Hematopoietic multipotent progenitor cell (in vitro differentiated cells): ENCODE results near the gene RNF182. TPM values are rescaled to one million over a fixed set of nuclear protein-coding genes. Genes with fewer than 3 reads are reported as not detected.
"Not testable (repeated sequence)": the region's sequence is repeated elsewhere in the genome, so short reads cannot be mapped to it uniquely, and the experiment has no call there.

Source experiments
- DNase-seq, 3 donors: peaks; one replicate each; pipeline ENCODE4 v3.0.0-alpha.2; 2011 to 2015; ENCODE audit warnings: low read depth in 2 of 3, low spot score in 2 of 3
- total RNA-seq: library from RNA; depleted of rRNA; stranded (reverse); fragments of >200 nt; gene quantifications from one replicate; pipeline ENCODE4 v1.2.3, GENCODE V29; 2012

The RNF182 gene
- total RNA-seq, 1 donor = 0.27 TPM

DNA sequence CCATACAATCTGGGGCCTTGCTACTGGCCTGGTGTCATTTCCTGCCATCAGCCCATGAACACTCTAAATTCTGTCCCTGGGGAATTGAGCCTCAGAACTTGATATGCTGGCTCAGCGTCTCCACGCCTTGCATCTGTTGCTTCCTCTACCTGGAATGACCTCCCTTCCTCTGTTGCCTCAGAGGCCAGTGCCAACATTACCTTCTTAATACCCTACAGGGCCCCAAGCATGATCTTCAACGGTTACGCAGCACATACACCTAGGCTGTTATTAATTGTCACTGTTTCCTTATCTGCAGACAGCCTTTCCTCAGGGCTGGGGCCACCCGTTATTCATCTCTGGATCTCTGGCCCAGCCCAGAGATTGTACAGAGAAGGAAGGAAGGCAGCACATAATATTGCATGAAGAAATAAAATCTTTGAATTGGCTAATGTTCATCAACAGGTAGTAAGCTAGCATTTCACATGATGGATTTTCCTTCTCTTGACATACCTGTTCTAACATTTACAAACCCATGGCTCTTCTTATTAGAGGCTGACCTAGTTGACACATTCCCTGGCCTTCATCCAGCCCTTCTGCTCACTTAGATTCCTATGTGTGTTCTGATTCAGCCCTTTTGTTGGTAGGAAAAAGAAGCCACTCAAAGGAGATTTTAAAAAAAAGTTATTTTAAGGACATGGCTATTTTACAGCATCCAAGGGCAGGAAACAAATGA lies 8.4 kb upstream of the RNF182 start:
- no peak for DNase-seq

DNA sequence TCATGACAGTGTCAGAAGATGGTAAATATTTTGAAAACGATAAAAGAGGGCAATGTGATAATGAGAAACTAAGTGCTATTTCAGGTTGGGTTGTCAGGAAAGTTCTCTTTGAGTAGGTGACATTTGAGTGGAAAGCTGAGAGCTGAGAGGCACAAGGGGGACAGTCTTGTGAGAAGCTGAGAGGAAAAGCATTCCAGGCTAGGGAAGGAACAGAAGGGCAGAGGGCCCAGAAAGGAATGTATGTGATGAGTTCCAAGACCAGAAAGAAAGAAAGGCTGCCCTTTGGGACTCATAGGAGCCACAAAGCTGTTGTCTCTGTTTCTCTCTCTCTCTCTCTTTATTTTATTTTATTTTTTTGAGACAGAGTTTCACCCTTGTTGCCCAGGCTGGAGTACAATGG lies 7.6 kb upstream of the RNF182 start:
- DNase-seq = no peak

DNA sequence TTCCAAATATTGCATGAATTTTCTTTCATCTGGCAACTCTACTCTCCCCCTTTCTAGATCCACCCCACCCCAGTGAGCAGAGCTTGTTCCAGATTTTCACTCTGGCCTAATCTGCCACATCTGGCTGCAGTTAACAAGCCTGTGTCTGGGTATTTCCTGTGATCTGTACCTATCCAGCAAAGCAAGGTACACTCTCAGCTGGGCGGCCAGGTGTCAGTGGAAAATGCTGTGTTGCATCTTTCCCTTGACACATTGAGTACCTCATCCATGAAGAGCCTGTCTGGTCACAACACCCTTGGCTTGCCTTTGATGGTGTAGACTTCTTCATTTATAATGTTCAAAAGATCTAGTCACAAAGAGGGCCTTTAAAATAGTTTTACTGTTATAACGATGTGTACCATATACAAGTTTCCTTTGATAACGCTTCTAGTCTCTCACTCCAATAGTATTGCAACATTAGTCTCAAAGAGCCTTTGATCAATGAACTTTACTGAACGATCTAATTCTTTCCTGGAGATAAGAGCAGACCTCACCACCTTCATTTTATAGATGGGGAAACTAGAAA lies 6.0 kb upstream of the RNF182 start:
- DNase-seq = no peak

DNA sequence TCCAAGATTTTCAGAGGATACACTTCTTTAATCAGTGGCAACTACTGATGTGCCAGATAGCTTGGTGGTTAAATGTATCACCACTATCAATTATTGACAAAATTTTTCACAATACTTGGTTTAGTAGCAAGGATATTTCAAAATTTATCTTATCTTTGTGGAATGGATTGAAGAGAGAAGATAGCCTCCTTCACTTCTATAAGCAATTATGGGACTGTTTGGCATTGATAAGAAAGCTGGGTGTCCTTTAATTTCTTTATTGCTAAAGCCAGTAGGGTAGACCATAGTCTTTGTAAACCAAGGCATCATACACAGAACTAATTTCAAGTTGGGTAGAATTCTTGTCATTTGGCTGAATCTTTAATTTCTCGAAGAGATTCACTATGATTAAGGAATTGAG lies 4.9 kb upstream of the RNF182 start:
- no peak for DNase-seq

DNA sequence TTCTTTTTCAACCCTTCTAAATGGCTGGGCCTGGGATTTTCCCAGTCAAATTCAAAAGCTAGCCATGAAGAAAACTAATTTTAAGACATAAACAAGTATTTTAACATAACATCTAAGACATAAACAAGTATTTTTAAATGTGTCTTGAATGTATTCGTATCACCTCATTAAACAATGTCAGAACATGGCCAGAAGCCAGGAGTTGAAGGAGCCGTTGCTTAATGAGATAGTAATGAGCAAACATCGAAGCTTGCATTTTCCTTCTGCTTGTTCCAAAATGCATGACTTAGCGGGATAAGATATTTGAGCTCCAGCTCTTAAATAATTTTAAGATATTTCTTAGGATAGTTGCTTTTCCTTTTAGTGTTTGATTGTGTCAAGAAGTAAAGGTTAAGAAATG lies 4.2 kb upstream of the RNF182 start:
- no peak for DNase-seq

DNA sequence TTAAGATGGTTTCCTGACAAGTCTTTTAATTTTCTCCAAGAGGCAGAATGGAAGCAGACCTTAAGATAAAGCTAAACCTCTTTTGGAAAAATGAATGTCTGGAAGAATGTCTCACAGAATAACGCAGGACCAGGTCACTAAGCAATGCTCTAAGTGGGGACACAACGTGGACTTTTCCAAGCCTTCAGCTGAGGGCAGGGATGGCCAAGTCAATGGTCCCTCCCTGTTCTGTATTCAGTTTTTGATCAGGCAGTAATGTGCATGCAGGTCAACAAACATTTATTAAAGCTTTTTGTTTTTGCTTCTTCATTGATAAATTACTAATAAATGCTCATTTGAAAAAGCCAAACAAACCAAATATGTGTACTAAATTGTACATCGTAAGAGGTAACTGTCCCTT lies 2.0 kb upstream of the RNF182 start:
- no peak for DNase-seq

DNA sequence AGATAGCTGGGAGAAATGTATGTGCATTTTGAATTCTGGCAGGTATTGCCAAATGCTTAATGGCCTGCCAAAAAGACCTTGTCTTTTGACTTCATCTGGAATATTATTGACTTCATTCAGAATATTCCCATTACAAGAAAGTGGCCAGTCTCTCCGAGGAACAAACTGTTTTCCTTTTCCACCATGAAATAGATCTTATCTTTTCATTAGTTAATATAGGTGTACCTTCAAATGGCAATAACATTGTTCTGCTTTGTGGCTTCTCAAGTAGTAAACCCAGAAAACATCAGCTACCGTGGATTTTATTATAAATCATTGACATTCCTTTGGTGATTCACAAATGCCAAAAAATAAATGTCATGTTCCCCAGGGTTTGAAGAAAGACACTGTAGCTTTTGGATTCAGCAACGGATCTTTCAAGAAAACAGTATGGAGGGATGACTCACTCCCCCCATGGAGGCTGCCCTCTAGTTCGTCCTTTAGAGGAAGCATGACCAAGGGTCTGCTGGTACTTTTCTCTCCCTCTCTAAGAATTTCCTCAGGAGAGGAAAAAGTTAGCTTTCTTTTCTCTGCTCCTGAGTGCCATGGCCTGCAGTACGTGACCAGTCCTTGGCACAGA lies 1.1 kb upstream of the RNF182 start:
- peak in 1 of 3 donors; percentile 18 for DNase-seq

DNA sequence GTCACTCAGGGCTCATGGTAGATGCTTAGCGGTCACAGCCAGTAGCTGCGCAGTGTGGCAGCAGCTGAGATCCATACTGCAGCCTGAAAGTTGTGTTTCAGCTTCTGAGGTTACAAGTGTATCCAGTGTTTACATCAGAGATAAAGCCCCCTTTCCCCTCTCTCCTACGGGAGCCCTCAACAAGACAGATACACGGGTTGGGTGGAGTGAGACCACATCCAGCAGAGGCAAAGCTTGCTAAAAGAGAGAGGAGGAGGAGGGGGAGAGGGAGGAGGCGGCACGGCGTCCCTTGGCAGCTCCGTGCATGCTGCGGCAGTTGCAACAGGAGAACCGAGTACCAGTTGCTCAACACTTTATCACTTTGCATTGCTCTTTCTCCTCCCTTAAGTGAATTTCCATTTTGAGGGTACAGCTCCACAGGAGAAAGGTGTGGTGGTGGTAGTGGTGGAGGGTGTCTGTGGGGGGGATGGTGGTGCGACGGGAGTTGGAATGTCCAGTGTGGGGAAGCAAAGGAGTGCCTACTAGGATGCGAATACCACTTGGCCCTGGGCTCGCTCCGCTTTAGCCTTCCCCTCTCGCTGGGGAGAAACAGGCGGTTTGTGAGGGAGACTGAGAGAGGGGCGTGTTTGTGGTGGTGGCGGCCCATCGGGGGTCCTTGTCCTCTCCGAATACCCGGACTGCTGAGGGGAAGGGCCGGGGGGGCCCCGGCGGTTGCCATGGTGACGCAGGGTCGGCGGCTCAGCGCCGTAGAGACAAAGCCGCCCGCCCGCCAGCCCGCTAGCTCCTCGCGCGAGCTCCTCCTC lies 405 bp upstream of the RNF182 start:
- DNase-seq = peak in 2 of 3 donors; percentile 19 to 49

DNA sequence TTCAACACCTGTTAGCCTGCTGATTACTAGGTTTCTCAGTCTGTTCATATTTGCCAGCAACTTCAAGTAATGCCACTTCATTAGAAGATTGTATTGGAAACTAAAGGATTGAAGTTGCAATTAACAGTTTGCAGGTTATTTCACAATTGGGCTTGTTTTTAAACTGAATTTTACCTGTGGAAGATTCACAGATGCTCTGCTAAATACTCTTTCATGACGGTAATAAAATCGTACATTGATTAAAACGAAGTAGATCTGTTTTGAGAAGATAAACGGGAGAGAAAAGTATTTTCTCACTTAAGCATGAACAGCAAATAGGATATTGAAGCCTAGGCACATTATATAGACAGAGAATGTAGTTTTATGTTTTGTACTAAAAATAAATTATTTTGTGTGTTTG lies 1.6 kb downstream of the RNF182 start:
- DNase-seq = no peak

DNA sequence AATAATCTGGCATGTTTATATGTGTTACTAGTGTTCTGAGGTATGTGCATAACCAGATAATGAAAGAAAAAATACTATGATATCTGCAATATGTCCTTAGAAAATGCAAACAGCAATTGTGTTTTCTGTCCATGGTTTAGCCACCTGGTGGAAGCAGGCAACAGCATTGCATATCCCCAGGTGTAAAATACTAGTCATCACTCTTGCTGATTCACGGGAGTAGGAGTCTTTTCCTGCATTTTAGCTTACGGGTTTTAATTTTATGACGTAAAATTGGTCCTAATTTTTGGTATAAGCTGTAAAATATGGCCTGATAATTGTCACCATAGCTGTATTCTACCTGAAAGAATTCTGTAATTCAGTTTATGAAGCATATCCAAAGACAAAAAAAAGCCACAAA lies 2.5 kb downstream of the RNF182 start:
- DNase-seq = no peak

DNA sequence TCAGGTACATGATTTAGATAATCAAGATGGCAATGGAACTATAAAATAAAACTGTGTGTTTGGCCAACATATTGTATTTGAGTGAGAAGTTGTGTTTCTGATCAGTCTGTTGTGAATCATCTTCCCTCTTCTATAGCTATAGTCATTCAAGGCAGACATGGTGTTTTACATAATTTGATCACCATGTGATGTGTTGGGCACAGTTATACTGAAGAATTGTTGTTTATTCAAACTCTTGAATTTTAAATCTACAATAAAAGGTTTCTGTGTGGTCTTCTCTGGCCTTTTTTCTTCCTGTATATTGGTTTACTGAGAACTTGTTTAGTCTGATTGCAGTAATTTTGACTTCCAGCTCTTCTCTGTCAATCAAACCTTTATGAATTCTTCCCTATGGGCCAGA lies 4.4 kb downstream of the RNF182 start:
- DNase-seq = no peak

DNA sequence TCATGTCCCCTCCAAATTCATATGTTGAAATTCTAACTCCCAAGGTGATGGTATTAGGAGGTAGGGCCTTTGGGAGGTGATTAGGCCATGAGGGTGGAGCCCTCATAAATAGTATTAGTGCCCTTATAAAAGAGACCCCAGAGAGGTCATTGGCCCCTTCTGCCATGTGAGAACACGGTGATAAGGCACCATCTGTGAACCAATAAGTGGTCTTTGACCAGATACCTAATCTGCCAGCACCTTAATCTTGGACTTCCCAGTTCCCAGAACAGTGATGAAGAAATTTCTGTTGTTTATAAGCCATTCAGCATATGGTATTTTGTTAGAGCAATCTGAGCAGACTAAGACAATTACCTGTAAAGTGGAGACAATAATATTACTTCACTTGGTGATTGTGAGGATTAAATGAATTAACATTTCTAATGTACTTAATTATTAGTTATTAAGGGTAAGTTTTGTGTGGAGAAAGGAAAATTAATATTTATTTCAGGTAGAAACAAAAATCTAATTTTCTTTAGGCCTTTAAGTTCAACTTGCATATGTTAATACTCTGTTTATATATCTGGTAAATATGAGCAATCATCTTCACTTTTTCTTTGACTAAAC lies 7.1 kb downstream of the RNF182 start:
- no peak for DNase-seq

DNA sequence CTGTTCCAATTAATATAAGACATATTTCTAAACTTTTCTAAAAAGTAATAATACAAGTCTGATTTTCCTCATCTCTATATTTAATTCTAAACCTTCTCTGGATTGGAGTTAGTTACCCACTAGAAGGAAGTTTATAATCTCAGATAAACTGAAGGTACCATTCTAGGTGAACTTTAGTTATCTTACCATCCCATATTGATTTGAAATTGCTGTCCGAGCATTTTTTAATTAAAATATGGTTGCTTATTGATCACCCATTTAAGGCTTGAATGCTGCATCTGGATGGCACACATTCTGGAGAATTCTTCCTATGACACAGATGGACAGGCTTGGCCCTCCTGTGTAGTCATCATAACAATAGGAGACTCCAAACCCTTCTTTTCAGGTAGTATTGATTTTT lies 8.0 kb downstream of the RNF182 start:
- DNase-seq = no peak

DNA sequence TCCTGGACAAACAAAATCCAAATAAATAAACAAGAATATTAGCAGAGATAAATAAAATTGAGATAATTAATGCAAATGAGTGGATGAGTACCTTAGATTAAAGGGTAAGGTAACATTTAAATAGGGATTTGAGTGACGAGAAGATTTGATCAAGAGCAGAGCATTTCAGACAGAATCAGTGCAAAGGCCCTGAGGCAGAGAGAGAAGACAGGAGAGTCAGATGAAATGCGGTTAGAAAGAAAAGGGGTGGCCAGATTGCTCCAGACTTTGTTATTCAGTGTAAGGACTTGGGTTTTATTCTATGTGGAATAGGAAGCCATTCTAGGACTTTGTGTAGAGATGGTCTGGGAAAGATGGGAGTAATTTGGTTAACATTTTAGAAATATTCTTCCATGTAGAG lies 10.0 kb downstream of the RNF182 start:
- no peak for DNase-seq

DNA sequence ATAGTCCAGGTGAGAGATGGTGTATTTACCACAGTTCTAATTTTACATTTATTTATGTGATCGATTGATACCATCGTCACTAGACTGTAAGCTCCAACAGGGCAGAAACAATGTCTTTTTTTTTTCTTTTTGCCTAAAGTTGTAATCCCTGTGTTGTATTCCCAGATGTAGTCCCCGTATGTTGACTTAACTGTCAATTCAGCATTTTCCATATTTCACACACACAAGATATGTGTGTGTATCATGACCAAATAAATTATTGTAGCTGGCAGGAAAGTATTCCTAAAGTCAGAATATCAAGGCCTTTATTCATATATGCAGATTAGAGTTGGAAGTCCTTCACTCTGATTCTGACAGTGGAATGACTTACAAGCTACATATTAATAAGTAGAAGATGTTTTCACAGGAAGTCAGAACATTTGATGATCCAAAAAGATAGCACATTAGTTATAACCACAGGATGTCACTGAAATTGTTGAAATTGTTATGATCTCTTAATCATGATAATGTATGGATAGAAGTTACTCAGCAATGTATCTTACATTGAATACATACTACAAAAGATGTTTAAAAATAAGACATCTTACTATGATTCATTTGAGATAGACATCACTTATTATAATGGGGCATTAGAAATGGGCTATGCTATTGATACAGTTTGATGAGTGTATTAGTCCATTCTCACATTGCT lies 10.6 kb downstream of the RNF182 start:
- DNase-seq = no peak

DNA sequence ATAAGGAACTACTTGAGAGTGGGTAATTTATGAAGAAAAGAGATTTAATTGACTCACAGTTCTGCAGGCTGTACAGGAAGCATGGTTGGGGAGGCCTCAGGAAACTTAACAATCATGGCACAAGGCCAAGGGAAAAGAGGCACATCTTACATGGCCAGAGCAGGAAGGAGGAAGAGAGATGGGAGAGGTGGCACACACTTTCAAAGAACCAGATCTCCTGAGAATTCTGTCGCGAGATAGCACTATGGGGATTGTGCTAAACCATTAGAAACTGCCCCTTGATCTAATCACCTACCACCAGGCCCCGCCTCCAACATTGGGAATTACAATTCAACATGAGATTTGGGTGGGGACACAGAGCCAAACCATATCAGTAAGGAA lies 11.1 kb downstream of the RNF182 start:
- not testable (repeated sequence) for DNase-seq

DNA sequence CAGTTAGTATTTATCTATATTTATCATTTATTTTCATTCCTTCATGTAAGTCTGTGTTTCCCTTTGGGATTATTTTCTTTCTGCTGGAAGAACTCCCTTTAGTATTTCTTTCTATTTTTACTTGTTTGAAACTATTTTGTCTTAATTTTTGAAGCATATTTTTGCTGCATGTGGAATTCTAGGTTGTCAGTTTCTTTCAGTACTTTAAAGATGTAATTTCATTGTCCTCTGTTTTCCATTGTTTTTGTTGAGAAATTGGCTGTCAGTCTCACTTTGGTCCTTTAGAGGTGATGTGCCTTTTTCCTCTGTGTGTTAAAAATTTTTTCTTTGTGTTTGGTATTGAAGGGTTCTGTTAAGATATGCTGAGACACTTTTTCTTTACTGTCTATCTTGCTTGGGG lies 17.1 kb downstream of the RNF182 start:
- no peak for DNase-seq

DNA sequence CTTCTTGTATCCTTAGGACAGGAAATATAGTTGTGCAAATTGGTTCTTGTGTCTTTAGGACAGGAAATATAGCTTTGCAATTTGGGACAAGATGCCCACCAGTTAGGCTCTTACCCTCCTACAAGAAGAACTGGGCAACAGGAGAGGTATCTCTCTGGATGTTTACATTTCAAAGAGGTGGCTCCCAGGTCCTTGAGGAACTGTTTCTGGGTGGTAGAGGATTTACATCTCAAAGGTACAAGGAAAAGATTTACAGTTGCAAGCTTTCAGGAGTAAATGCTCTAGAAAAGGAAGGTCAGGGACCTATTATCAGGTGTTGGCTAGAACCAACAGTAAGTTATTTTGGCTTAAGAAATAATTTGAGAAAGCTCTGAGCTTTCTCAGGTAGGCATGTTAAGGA lies 19.2 kb downstream of the RNF182 start:
- no peak for DNase-seq

DNA sequence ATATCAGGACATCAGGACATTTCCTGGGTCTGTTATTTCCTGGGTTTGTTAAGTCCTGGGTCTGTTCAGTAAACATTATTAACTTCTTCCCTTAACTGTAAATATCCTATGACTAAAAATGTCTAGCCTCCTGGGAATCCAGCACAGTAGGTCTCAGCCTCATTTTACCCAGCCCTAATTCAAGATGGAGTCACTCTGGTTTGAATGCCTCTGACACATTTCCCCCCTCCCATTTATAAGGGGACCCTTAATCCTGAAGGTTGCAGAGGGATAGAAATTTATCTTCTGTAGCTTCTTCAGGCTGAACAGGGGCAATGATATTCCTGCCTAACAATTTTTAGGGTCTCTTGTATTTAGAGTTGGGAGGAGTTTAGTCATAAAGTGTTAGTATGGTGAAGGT lies 21.8 kb downstream of the RNF182 start:
- no peak for DNase-seq

DNA sequence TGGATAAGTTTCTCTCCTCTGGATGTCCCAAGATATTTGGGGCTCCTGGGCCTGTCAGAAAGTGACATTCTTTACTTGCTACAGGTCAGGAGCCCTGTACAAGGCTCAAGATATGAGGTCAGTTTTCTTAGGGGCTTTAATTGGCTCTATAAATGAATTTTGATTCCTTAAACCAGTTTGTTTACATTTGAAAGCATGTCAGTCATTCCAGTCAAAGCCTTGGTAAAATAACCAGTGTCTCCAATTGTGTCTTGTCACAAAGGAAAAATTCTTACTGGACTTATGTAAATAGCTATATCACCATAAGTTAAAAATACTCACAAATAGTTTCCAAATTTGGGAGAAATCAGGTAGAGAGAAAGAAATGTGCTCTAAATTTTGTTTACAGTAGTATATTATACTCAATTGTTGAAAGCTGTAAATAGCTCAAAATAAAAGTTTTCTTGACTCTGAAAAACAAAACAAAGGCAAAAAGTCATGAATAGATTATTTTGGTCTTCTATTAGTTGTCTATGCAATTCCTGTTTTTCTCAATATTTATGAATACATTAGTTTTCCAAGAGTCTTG lies 22.9 kb downstream of the RNF182 start:
- no peak for DNase-seq
